ENCODE data around the gene TMOD3.
"Not testable (repeated sequence)": the region's sequence is repeated elsewhere in the genome, so short reads cannot be mapped to it uniquely, and the experiment has no call there.

Gene TMOD3

DNA sequence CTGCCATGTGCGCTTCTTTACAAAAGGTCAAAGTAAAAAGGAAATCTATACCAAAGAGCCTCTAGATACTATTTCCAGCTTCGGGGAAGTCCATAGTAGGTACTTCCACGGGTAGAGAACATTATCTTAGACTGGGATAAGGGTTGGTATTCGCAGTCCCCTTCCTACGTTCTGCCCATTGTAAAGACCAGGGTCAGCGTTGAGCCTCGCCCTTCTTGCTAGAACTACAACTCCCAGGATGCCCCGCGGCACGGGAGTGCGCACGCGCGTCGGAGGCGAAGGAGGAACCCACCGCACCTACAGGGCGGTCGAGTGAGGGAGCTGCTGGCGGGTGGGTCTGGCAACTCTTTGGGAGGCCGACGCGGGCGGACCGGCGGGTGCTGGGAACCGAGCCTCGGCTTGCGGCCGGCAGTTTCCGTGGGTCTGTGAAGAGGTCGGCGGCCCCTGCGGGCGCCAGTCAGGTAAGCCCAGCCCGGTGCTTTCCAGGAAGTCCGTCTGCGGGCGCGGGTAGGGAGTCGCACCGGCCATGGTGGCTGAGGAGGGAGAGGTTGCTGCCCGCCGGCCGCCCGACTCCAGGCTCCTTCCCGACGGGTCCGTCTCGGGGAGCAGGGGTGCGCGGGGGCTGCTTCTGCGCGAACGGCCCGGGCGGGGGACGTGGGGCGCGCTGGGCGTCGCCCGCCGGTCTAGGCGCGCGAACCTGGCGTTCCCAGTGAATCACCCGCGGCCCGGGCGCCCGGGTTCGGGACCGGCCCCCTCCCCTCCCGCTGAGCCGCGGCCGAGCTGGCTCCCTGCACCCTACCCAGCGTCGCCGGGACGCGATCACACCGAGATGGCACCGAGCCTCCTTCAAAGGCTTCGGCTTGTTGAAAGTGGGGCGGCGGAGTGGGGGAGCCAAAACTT, at the start of gene TMOD3:
Gene TMOD3, plus strand, starts transcription at position 278 of the 900 bp plus-strand sequence. CDS start 33,232 bp downstream, outside the sequence.
- peak; percentile 74 to 87 (median 82) for DNase-seq

DNA sequence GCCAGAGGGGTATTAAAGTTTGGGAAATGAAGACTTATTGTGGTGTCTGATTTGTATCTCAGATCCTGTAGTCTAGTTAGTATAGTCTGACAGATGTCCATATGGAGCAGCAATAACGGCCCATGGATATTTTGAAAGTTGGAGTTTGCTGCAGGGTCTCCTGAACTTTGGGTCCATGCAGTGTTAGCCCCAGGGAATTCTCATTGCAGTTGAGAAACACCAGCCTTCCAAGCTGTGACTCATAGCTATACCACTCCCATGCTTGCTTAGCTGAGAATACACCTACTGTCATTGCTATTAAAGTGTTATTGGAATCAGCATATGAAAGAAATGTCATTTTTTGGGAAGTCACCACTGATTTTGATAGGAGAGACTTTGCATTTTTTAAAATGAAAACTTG, 48.8 kb upstream of the TMOD3 start:
- no peak for DNase-seq

DNA sequence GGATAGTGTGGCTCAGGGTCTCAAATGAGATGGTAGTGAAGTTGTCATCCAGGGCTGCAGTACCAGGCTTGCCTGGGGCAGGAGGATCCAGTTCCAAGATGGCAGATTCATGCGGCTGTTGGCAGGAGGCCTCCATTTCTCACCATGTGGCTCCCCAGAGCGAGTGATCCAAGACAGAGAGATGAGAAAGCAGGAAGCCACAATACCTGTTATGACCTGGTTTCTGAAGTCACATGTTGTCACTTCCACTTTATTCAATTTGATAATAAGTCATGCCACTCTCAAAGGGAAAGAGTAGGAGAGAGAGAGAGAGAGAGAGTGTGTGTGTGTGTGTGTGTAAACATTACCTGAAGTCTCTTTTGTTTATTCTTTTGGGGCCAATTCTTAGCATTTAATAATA, 47.9 kb upstream of the TMOD3 start:
- no peak for DNase-seq

DNA sequence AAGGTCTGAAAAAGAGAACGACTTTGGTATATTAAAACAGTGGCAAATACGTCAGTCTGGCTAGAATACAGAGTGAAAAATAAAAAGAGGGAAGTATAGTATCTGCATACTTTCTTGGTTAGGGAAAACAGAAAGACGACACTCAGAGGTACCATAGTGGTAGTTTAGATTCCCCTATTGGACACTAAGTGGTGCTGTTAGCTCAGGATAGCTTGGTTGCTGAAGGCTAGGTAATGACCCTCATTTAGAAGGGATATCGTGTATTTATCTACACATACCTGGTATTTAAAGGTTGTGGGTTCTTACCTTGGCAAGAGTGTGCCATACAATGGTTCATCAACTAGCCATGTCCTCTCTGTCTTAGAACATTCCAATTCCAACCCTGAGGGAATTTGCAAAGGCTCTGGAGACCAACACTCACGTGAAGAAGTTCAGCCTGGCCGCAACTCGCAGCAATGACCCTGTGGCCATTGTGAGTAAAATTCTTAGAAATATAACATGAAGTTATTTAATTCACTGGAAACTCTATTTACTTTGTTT, 47.0 kb upstream of the TMOD3 start:
- no peak for DNase-seq

DNA sequence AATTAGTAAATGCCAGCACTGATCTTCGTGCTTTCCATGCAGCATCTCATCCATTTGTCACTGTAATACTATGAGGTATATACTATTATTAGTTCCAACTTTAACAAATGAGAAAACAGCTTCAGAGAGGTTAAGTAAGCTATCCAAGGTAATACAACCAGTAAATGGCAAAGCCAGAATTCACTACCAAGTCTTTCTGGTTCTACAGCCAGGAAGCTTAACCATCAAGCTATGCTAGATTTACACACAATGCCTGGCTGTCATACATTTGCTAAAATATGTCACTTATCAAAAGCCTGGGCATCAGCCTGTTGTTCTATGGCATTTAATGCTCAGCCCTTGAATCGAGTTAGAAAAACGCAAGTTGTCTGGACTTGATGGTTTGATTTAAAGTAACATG, 45.5 kb upstream of the TMOD3 start:
- DNase-seq: no peak

DNA sequence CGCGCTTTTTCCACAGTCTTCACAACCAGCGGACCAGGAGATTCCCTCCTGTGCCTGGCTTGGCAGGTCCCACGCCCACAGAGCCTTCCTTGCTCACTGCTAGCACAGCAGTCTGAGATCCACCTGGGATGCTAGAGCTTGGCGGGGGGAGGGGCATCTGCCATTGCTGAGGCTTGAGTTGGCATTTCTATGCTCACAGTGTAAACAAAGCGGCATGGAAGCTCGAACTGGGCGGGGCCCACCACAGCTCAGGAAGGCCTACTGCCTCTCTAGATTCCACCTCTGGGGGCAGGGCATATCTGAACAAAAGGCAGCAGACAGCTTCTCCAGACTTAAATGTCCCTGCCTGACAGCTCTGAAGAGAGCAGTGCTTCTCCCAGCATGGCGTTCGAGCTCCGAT, 42.3 kb upstream of the TMOD3 start:
- not testable (repeated sequence) for DNase-seq

DNA sequence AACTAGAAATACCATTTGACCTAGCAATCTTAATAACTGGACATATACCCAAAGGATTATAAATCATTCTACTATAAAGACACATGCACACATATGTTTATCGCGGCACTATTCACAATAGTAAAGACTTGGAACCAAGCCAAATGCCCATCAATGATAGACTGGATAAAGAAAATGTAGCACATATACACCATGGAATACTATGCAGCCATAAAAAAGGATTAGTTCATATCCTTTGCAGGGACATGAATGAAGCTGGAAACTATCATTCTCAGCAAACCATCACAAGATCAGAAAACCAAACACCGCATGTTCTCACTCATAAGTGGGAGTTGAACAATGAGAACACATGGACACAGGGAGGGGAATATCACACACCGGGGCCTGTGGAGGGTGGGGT, 37.0 kb upstream of the TMOD3 start:
- DNase-seq: not testable (repeated sequence)

DNA sequence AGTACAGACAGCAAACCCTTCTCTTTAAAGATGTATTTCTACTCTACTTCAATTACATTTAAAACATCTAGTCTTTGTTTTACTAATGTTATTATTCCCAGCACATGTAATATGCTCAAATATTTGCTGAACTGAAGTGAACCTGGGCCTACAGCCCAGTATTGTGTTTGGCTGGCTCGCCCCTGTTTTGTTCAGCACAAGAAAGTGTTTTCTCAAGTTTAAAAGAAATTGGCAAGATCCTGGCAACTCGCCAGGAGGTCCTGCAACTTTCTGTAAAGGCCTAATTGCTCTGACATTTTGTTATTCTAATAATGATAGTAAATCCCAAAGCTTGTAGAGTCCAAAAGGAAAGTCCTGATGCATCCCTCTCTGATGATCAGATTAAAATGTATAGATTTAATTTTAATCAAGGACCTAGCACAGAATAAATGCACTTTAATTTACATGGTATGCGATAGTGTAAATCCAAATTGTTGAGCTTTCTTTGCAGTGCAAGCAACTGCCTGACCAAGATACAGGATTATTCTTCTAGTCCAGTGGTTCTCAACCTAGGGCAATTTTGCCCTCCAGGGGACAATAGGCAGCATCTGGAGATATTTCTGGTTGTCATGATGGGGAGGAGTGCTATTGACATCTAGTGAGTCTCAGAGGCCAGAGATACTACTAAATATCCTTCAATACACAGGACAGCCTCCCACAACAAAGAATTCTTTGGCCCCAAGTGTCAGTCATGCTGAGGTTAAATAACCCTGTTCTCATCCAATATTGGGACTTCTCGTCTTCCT, 35.7 kb upstream of the TMOD3 start:
- no peak for DNase-seq

DNA sequence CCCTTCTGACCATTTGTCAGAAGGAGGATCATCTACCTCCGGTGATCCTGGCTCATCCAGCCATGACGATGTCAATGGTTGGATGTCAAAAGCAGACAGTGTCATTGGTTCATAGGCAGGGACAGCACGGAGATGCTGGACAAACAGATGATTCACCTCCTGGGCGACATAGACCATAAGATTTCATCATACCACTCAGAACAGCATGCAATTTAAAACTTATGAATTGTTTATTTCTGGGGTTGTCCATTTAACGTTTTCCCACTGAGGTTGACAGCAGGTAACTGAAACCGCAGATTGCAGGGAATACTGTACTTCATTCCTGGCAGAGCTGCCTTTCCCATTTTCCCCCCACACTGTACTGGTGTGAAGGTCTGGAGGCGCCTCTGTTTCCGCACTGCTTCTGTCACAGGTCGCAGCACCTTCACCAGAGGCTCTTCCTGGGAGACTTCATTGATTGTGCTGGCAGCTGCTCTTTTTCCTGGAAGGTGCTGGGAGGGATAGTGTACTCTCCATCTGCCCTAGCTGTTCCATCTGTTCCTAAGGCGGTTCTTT, 32.5 kb upstream of the TMOD3 start:
- no peak for DNase-seq

DNA sequence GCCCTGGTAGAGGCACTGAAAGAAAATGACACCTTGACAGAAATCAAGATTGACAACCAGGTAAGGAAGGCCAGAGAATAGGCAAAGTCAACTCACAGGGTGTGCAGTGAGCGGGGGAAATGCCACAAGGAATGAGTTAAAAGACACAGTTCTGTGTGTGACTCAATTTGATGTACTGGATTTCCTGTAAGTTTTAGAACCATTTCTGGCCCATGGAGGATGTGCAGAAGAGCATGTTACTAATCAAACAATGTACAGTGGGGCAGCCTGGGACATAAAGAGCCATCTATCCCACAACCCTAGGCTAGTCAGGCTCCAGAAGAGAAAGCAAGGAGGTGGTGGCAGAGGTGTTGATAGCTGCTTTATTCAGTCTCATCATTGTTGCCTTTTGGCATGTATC, 31.2 kb upstream of the TMOD3 start:
- DNase-seq: no peak

DNA sequence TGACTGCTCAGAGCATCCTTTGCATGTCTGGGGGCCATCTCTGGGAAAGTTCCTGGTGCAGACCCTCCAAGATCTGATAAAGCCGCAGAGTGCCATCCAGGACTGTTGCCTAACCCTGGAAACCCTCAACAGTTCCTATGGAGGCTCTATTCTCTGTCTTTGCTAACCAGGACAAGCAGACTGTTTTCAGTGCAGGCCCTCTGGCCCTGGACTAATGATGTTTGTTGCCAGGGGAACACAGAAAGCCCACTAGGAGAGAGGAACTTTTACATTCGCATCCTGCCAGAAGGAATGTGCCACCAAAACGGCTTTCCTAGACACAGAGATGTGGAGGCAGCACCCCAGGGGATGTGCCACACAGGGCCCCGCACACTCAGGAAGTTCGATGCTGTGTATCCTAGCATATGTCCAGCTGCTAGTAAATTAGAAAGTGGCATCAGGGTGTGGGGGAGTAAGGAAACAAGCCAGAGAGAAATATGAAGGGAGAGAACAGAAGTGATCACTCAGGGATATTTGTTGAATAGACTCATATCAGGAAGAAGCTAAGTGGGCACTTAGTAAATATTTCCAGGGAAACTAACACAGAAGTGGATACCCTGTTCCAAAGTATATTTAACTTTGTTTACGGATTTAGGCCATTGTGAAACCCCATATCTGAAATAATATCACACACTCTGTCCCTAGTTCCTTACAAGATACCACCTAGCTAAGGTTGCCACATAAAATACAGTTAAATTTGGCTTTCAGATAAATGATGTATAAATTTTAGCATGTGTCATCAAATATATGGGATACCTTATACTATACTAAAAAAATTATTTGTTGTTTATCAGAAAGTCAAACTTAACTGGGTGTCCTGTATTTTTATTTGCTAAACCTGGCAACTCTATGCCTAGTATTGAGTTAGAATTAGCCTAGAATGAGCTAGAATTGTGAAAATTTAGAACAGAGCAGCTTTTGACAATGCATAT, 29.9 kb upstream of the TMOD3 start:
- DNase-seq: no peak

DNA sequence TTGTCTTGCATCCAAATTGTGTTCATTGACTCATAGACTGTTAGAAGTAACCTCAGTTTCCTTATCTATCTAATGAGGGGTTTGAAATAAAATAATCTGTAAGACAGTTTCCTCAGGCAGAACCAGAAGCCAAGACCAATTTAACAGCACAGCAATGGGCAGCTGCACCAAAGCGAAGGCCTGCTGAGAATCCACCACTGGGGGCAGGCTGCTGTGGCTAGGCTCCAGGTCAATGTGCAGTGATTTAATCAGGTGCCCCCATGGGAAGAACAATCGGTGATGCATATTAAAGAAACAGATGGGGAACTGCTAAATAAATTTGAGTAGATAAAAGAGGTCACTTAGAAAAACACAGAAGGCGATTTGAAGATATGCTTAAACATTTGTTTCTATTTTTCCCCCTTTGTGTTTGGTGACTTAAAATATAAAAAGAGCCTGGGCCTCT, 28.0 kb upstream of the TMOD3 start:
- no peak for DNase-seq

DNA sequence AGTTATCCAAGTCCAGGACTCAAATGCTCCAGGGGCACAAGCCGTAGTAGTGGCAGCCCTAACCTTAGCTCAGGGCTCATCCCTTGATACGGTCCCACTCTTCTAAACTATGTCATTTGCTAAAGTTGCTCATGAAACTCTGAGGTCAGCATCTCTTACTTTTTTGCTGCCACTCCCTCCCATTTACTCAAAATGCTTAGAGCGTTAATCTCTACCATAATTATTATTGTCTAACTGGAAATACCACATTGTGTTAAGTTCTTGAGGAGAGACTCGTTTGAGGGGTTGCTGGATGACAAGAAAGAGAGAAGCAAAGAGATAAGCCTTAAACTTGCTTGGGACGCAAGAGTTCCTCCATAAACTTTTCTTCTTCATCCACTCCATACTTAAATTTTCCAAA, 26.9 kb upstream of the TMOD3 start:
- DNase-seq: no peak

DNA sequence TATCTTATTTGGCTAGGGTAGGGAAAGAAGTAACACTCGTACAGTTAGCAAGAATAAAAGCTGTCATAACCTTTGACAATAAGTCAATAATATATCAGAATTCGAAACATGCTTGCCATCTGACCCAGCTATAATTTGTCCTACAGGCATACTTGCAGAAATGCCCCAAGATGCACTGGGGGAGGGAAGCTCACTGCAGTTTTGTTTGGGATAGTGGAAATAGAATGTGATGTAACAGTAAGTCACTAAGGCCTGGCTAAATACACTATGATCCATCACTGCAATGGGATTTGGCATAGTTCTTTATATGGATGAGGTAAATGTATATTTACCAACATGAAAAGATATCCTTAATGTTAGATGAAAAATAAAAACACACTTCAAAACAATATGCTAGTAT, 25.5 kb upstream of the TMOD3 start:
- no peak for DNase-seq

DNA sequence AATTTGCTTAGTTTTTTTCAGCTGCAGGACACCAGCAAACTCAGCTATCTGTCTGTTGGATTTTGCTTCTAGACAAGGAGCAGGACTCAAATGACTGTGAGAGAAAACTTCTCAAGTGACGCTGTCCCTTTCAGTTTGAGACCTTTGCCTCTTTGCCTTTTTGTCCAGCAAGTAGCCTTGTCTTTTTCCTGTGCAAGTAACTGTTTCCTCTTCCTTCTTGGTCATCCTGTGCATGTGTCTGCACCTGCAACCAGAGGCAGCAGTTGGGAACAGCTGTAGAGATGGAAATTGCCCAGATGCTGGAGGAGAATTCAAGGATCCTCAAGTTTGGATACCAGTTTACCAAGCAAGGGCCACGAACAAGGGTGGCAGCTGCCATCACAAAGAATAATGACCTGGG, 23.3 kb upstream of the TMOD3 start:
- no peak for DNase-seq

DNA sequence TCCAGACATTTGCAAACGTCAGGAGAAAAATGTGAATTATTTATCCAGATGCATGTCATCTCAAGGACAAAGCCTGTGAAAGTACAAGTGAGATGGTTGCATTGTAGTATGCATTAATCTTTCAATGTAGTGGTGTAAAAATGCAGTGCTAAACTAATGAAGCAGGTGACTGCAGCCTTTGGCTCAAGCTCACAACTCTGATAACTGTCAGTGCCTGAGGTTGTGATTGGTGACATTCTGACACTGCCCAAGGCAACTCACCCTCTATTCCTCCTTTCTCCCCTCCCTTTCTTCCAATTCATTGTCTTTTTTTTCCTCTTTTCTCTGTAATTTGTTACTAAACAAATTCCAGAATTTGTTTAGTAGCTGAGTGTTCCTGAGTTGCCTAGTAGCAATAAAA, 20.0 kb upstream of the TMOD3 start:
- DNase-seq: no peak

DNA sequence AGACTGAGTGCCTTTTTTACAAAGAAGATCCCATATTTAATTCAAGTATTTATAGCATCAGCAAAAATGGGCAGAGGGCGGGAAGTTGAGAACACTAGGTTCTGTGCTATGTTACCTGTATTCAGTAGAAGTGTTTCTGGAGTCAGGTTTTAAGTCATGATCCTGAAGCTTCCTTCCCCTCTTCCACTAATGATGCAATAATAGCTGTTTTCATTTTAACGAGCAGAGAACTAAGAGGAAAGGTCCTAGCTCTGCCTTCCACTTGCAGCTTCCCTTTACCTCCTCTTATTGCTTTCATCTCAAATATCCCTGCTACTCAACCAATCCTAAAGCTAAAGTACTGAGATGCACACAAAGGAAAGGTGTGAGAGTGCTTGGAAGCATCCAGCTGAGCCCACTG, 16.9 kb upstream of the TMOD3 start:
- no peak for DNase-seq

DNA sequence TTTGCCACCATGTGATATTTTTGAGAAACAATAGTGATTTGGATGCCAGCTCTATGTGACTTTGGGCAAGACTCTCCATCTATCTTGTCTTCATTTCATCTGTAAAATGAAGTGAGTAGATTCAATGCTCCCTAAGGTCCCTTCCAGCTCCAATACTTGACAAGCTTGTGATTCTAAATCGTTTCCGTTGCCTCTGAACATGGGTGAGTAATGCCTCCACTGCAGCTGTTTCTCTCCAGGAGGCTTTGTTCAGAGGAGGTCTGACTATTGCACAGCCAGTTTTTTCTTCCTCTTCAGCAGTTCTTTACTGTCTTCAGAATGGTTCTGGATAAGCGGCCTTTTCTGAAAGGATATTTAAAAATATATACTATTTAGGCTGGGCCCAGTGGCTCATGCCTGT, 14.8 kb upstream of the TMOD3 start:
- no peak for DNase-seq

DNA sequence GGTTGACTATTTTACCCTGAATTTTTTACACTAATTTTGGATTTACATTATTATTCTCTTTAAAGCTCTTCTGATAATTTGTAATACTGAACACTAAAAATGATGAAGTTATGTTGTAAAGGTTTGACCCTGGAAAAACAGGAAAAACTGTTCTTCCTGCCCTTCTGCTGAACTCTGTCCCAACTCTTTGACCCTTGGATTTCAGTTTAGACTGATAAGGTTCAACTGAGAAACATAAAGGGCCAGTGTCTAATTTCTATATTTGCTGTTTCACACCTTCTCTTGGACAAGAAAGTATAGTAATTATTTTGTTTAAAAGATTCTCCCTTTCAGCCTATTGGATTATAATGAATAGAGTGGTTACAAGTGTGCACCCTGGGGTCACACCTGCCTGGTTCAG, 12.8 kb upstream of the TMOD3 start:
- DNase-seq: no peak

DNA sequence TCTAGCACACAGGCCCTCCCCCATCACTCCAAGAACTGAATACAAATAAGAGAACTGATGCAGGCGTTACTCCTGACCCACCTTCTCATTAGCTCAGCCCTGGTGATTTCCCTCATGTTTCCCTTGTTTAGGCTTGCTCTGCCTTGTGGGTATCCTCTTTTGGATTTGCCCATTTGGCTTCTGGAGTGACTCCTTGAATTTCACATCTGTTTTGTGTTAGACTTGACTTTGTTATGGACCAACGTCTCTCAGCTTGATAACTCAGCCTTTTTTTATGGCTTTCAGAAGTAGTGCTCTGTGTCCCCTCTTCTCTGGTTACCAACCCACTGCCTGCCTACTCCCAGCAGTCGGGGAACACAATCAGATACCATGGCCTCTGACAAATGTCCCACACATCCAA, 11.3 kb upstream of the TMOD3 start:
- no peak for DNase-seq

DNA sequence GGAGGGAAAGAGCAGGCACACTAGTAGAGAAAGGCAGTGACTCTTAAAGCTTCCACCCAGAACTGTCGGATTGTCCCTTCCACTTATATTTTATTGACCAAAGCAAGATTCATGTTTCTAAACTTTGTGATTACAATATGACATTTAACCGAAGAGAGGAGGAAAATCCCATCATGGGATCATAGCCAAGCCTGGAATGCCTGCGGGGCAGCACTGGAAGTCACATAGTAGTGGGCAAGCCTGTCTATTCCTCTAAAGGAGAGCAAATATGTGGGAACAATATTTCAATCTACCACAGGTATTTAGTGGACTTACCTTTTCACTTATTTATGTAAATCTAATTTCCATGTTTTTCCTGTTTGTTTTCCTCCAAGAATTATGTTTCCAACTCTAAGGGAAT, 3.8 kb upstream of the TMOD3 start:
- DNase-seq: no peak

Measured in activated CD4-positive, CD25-positive, alpha-beta regulatory T cell (primary cell).